Measurements from ENCODE around the gene DIP2C.

DNA sequence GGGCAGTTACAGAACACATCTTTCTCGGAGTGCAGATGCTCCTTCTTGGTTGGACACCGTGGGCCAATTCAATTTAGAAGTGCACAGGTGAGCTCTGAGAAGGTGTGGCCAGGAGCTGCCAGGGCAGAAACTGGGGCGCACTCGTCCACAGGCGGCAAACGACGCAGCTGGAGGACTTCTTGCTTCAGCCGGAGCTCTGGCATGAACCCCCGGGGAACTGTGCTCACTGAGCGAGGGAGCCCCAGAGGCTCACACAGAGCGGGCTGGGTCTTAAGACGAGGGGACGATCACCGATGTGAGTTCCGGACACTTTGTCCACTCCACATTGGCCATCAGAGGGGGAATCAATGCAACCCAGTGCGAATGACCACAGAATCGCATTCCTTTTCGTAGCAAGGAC lies 413.8 kb downstream of the DIP2C start:
- TF ChIP-seq POLR2AphosphoS5 (IDR thresholded peaks at IDR 0.05; ENCODE audit: insufficient read depth in 1 of 2, low read depth in 1 of 2) (no peak), POLR2A (IDR thresholded peaks at IDR 0.05) (no peak)
- TF ChIP-seq, protein P1, sequence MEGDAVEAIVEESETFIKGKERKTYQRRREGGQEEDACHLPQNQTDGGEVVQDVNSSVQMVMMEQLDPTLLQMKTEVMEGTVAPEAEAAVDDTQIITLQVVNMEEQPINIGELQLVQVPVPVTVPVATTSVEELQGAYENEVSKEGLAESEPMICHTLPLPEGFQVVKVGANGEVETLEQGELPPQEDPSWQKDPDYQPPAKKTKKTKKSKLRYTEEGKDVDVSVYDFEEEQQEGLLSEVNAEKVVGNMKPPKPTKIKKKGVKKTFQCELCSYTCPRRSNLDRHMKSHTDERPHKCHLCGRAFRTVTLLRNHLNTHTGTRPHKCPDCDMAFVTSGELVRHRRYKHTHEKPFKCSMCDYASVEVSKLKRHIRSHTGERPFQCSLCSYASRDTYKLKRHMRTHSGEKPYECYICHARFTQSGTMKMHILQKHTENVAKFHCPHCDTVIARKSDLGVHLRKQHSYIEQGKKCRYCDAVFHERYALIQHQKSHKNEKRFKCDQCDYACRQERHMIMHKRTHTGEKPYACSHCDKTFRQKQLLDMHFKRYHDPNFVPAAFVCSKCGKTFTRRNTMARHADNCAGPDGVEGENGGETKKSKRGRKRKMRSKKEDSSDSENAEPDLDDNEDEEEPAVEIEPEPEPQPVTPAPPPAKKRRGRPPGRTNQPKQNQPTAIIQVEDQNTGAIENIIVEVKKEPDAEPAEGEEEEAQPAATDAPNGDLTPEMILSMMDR (IDR thresholded peaks at IDR 0.05) = no peak
